Right atrium auricular region (tissue), 2 donors: ENCODE measurements around the gene CEP112. TPM values are rescaled to one million over a fixed set of nuclear protein-coding genes. Genes with fewer than 3 reads are reported as not detected.

Experiments
- DNase-seq: peaks from one replicate; pipeline ENCODE4 v3.0.0-alpha.2; 2019; ENCODE audit warnings: low spot score
- H3K27ac ChIP-seq, 2 donors: fragments of 200-600 bp; sonication (generic); 1 replicate in 1 of 2; 2 replicates in 1 of 2; pipeline ENCODE4 v1.5.1; 2016 to 2019
- H3K27me3 ChIP-seq, 2 donors: fragments of 200-600 bp; sonication (generic); one replicate each; pipeline versions ENCODE4 v1.5.1 to v1.6.0; 2017 to 2019
- H3K36me3 ChIP-seq: fragments of 200-600 bp; sonication (generic); one replicate; pipeline ENCODE4 v1.5.1; 2016
- H3K4me1 ChIP-seq, 2 donors: fragments of 200-600 bp; sonication (generic); one replicate each; pipeline versions ENCODE4 v1.5.1 to v1.6.0; 2017 to 2019
- H3K4me3 ChIP-seq, 2 donors: fragments of 200-600 bp; sonication (generic); 1 replicate in 1 of 2; 2 replicates in 1 of 2; pipeline ENCODE4 v1.5.1; 2017 to 2019; ENCODE audit warnings: mild to moderate bottlenecking in 1 of 2, moderate library complexity in 1 of 2
- H3K9me3 ChIP-seq, 2 donors: fragments of 200-600 bp; sonication (generic); one replicate each; pipeline ENCODE4 v1.5.1; 2019
- CTCF ChIP-seq, 2 donors: fragments of 200-600 bp; sonication (generic); IDR thresholded peaks; one replicate each; pipeline ENCODE4 v1.5.1; 2019; ENCODE audit warnings: antibody characterized with exemption in 2 of 2
- total RNA-seq, 2 donors: library from RNA; depleted of rRNA; stranded (reverse); fragments of >200 nt; gene quantifications; one replicate each; pipeline ENCODE4 v1.1.0, GENCODE V29; 2016

The CEP112 gene
- total RNA-seq, 2 donors from 2014 or later, result 8.1 to 11.2 TPM

DNA sequence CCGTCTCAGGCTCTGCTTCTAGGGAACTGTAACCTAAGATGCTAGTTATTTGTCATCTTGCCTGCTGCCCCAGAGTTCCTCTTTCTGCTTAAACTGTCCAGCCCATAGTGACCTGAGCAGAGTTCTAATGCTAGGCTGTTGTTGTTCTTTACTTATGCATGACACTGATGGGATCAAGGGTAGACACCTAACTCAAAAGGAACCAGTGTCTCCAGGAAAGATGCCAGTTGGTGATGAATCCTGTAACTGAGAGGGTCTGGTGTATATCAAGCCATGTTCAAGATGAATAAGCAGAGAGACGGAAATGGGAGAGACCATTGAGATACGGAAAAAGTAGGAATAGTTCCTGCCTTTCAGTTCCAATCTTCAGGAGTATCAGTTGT, 23.6 kb upstream of the CEP112 start:
- DNase-seq, result no peak
- H3K4me1 ChIP-seq, result no peaks in the 10 kb centered on the region
- no peaks in the 10 kb centered on the region for H3K9me3 ChIP-seq
- no peaks in the 10 kb centered on the region for H3K27me3 ChIP-seq
- TF ChIP-seq CTCF (IDR thresholded peaks at IDR 0.05), result no peak
- no peaks in the 10 kb centered on the region for H3K36me3 ChIP-seq
- no peak overlapping the region for H3K27ac ChIP-seq
- H3K4me3 ChIP-seq, result no peak overlapping the region

DNA sequence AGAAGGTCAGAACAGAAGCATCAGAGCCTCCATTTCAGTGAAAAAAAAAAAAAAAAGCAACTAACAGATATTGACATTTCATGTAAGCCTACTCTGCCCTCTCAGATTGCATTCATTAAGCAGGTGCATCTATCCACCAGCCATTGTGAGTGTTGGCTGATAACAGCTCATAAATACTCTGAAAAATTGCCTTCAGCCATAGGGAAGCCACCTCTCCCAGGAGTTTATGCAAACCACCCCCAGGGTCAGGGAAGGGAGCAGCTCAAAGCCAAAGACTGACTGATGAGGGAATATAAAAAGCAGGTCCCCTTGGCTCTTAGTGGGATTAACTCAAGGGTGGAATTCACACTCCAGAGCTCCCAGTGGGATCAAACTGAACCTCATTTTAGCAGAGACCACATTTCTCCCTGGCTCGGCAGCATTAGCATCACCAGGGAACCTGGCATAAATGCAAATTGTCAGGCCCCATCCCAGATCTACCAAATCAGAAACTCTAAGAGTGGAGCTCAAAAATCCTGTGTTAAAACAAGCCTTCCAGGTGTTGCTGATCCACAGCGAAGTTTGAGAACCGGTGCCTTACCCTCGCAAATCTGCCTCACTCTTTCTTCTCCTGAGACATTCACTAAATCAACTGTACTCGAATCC, 23.1 kb upstream of the CEP112 start:
- no peak for DNase-seq
- no peak for TF ChIP-seq CTCF (IDR thresholded peaks at IDR 0.05)

GRCh38 chr17:66211047-66211810, 19.3 kb upstream of the CEP112 start:
- H3K4me3 ChIP-seq, result no peak overlapping the region
- H3K27ac ChIP-seq, result no peak overlapping the region
- H3K27me3 ChIP-seq, result no peaks in the 10 kb centered on the region
- no peaks in the 10 kb centered on the region for H3K4me1 ChIP-seq
- H3K9me3 ChIP-seq, result no peaks in the 10 kb centered on the region
- no peak for TF ChIP-seq CTCF (IDR thresholded peaks at IDR 0.05)
- no peak for DNase-seq
- H3K36me3 ChIP-seq, result no peaks in the 10 kb centered on the region

More for the DNA sequence above, 23.1 kb upstream of the CEP112 start:
- no peaks in the 10 kb centered on the region for H3K4me1 ChIP-seq
- no peaks in the 10 kb centered on the region for H3K9me3 ChIP-seq
- H3K27me3 ChIP-seq, result no peaks in the 10 kb centered on the region
- H3K27ac ChIP-seq, result no peak overlapping the region
- no peak overlapping the region for H3K4me3 ChIP-seq
- no peaks in the 10 kb centered on the region for H3K36me3 ChIP-seq

GRCh38 chr17:66210208-66210574, 18.3 kb upstream of the CEP112 start:
- Histone ChIP-seq H3K27ac (no peak overlapping the region), H3K36me3 (no peaks in the 10 kb centered on the region), H3K27me3 (no peaks in the 10 kb centered on the region), H3K4me3 (no peak overlapping the region), H3K4me1 (no peaks in the 10 kb centered on the region), H3K9me3 (no peaks in the 10 kb centered on the region)
- DNase-seq, result no peak
- TF ChIP-seq CTCF (IDR thresholded peaks at IDR 0.05), result no peak

DNA sequence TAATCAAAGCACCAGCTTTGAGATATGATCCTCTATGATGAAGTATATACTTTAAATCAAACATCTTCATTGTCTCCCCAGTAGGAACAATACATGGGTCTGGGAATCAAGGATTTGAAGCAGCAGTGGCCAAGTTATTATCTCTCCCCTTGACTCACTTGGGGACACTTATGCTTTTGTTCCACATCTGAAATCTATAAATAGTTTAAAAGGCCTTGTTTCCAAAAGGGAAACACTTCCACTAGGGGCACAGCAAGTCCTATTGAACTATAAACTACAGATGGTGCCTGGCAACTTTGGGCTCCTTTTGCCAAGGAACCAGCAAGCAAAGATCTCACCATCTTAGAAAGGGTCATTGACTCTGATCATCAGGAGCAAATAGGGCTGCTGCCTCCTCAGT, 16.0 kb upstream of the CEP112 start:
- Histone ChIP-seq H3K36me3 (no peaks in the 10 kb centered on the region), H3K27me3 (no peaks in the 10 kb centered on the region), H3K4me1 (no peaks in the 10 kb centered on the region), H3K27ac (no peak overlapping the region), H3K4me3 (no peak overlapping the region), H3K9me3 (no peaks in the 10 kb centered on the region)
- DNase-seq, result no peak
- peak in 1 of 2 donors; percentile 12 for TF ChIP-seq CTCF (IDR thresholded peaks at IDR 0.05)
